Stimulated activated CD4-positive, alpha-beta T cell treated with anti-CD3 and anti-CD28 coated beads, Interleukin-1b, Interleukin-23, amount 100 ng/mL, for 24 hours (primary cell): Measurements from ENCODE around the gene RAB30.
"Not testable (repeated sequence)": the region's sequence is repeated elsewhere in the genome, so short reads cannot be mapped to it uniquely, and the experiment has no call there.

Experiments used
- DNase-seq, 4 experiments: peaks; one replicate each; pipeline ENCODE4 v3.0.0-alpha.2; 2020; ENCODE audit warnings: low read depth in 4 of 4, low spot score in 1 of 4

Gene RAB30

GRCh38 chr11:82950502-82950901 is 121.2 kb downstream of the RAB30 start:
- DNase-seq = not testable (repeated sequence)

DNA sequence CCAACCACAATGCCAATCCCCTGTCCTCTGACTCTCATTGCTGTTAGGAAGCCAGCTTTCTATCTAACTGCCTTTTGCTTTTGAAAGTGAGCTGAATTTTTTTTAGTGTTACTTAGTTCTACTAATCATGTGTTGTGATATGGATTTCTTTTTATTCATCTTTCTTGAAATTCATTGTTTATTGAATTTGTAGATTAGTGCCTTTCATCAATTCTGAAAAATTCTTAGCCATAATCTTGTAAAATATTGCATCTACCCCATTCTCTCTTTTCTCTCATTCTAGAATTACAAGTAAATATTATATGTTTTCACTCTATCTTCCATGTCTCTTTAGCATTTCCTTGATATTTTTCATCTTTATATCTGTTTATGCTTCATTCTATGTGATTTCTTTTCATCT is 122.3 kb downstream of the RAB30 start:
- DNase-seq = no peak

DNA sequence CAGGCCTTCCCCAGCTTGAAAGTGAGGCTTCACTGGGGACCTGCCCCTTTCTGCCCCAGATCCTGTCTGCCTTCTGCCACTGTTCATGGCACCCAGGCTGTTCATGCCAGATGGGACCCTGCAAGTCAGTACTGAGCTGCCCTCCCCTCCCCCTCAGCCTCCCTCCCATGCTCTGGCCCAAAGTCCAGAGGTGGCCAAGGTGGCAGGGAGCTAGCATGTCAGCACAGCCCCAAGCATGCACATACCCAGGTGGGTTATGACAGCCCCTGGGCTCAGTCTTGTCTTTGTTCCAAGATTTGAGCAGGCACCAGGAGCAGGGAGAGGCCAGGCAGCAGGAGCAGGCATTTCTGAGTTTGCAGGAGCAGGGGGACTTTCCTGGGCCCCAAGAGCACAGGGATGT is 126.0 kb downstream of the RAB30 start:
- DNase-seq = no peak

- DNase-seq = not testable (repeated sequence)
These were observed 126.7 kb downstream of the RAB30 start for GRCh38 chr11:82945041-82945440.

GRCh38 chr11:82944198-82944597 is 127.5 kb downstream of the RAB30 start:
- DNase-seq = no peak

- DNase-seq = not testable (repeated sequence)
These were observed 128.3 kb downstream of the RAB30 start for GRCh38 chr11:82943430-82943829.

GRCh38 chr11:82942376-82942775 is 129.3 kb downstream of the RAB30 start:
- no peak for DNase-seq

DNA sequence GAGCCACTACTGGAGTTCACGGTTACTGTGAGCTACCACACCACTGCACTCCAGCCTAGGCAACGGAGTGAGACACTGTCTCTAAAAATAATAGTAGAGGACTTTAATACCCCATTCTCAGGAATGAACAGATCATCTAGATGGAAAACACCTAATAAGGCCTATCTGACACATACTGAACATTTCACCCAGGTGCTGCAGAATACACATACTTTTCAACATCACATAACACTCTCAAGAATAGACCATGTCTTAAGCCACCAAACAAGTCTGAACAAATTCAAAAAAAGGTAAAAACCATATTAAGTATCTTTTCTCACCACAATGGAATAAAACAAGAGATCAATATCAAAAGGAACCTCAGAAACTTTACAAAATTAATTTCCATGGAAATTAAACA is 132.2 kb downstream of the RAB30 start:
- DNase-seq = no peak

DNA sequence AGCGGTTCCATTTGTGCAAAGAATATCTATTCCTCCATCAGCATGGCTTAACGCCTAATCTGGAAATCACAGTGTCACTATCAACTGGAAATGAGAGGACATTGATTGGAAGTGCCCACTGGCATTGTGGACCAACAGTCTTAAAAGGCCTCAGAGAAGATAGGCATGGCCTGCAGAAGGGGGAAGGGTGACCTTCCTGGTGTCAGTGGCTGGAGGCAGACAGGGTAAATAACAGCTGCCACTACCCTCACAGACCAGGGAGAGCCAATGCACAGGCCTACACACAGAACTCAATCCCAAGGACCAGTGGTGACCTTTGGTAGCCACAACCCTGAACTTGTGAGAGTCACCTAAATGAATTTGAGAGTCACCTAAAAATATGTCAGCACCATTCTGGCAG is 134.1 kb downstream of the RAB30 start:
- no peak for DNase-seq

- no peak for DNase-seq
These were observed 135.4 kb downstream of the RAB30 start for GRCh38 chr11:82936261-82936660.

- no peak for DNase-seq
These were observed 139.1 kb downstream of the RAB30 start for GRCh38 chr11:82932564-82932963.

- DNase-seq = no peak
These were observed 141.0 kb downstream of the RAB30 start for GRCh38 chr11:82930734-82931133.

DNA sequence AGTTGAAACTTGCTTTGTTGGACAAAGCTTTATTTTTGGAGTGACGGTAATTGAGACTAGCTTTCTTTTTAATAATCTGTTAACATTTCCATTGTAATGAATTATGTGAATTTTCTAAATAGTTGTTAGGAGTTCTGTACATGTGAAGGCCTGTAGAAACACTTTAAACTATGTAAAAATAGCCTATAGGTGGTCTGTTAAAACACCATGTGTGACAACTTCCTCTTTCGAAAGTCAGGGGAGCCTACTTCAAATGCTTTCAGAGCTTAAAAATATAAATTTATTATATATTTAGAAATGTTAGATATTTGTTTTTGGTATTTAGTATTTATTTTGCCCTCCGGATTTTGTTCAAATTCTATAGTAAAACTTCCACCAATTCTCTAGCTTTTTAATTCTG is 141.5 kb downstream of the RAB30 start:
- DNase-seq = no peak

- DNase-seq = no peak
These were observed 142.6 kb downstream of the RAB30 start for GRCh38 chr11:82929121-82929520.

DNA sequence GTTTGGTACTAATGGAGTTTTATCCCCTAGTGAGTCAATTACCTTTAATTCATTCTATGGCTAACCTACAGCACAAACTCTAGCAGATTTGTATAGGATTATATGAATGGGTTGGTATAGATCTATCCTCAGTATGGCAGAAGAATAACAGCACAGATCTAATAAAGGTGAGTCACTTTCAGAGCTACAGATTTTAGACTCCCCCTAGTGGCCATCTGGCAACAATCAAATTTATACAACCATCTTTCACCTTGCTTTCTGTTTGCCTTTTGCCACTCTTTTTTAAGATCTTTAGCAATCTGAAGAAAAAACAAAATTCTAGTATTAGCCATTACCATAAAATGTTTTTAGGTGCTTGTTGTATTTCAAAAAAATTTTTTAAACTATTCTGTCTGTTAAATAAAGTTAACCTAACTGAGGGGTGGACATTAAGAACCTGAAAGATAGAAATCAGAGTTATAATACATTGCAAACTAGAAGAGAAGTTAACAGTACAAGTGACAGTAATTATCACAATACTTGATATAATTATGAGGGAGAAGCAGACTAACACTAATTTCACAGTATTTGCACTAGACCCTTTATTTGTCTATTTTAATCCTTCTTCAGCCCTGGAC is 144.3 kb downstream of the RAB30 start:
- no peak for DNase-seq

DNA sequence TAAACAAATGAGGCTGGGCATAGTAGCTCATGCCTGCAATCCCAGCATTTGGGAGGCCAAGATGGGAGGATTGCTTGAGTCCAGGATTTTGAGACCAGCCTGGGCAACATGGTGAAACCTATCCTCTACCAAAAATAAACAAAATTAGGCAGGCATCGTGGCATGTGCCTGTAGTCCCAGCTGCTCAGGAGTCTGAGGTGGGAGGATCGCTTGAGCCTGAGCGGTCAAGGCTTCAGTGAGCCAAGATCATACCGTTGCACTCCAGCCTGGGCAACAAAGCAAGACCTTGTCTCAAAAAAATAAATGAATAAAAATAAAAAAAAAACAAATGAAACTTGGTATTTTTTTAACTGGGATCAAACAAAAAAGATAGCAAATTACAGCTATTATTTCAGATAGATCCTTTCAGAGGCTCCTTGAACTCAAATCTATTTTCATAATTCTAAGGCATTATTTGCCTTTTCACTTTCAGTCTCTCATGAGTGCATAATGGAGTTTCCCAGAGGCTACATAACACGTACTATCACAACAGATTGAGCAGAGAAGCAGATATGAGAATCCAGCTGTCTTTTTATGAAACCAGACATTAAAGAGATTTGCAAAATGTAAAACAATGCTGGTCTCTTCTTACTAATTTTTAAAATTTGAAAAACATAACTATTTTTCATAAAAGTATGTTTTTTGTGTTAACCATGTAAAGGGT is 147.0 kb downstream of the RAB30 start:
- no peak for DNase-seq
